SK-N-SH (cell line): Measurements from ENCODE around the gene NFATC2IP. TPM values are rescaled to one million over a fixed set of nuclear protein-coding genes. Genes with fewer than 3 reads are reported as not detected.

Source experiments
- CTCF ChIA-PET: fragments of 300-600, 350-600 bp; formaldehyde crosslinking; extraction: SDS; loops from one replicate; lab custom pipeline; 2021; lab: Yijun Ruan, JAX
- POLR2A ChIA-PET: fragments of 350-600 bp; sonication (Branson Sonifier 250); formaldehyde crosslinking; extraction: SDS; loops from one replicate; lab custom pipeline; 2020; ENCODE audit warnings: antibody characterized with exemption, inconsistent platforms; lab: Yijun Ruan, JAX
- DNase-seq: peaks from one replicate; pipeline ENCODE4 v3.0.0; 2012
- H2AFZ ChIP-seq: fragments of 200-600 bp; sonication (generic); 2 replicates; pipeline ENCODE4 v1.8.1; 2016; ENCODE audit warnings: antibody characterized with exemption, mild to moderate bottlenecking, low read depth
- H3F3A ChIP-seq: fragments of 200-600 bp; sonication (generic); replicated peaks from 2 replicates; pipeline ENCODE3; 2016; ENCODE audit warnings: antibody characterized with exemption, mild to moderate bottlenecking; ENCODE audit not compliant: insufficient read depth
- H3K27ac ChIP-seq, 2 experiments: fragments of 200-500 bp in 1 of 2; fragments of 200-600 bp in 1 of 2; sonication (Bioruptor generic) in 1 of 2; sonication (generic), shearing (Covaris generic) in 1 of 2; 2 replicates each; pipeline versions ENCODE4 v1.5.1 to v1.6.1; 2014 to 2016; ENCODE audit warnings: low read depth in 2 of 2, inconsistent platforms in 1 of 2, low read length in 1 of 2, mild to moderate bottlenecking in 1 of 2, mixed read lengths in 1 of 2
- H3K27me3 ChIP-seq: fragments of 200-600 bp; sonication (generic), shearing (Covaris generic); 2 replicates; pipeline ENCODE4 v1.6.1; 2016; ENCODE audit warnings: mixed run types; ENCODE audit not compliant: insufficient read depth
- H3K36me3 ChIP-seq, 2 experiments: fragments of 200-500 bp in 1 of 2; fragments of 200-600 bp in 1 of 2; sonication (Bioruptor generic) in 1 of 2; sonication (generic) in 1 of 2; replicated peaks in 1 of 2; 2 replicates each; pipeline versions ENCODE3 to v1.5.1; 2014 to 2016; ENCODE audit warnings: low read length in 1 of 2, mild to moderate bottlenecking in 1 of 2; ENCODE audit not compliant: insufficient read depth in 2 of 2, control insufficient read depth in 1 of 2
- H3K4me1 ChIP-seq, 2 experiments: fragments of 200-500 bp in 1 of 2; fragments of 200-600 bp in 1 of 2; sonication (Bioruptor generic) in 1 of 2; sonication (generic), shearing (Covaris generic) in 1 of 2; 2 replicates each; pipeline versions ENCODE4 v1.5.1 to v1.6.1; 2014 to 2016; ENCODE audit warnings: low read depth in 1 of 2, low read length in 1 of 2, mixed run types in 1 of 2; ENCODE audit not compliant: insufficient read depth in 2 of 2, control insufficient read depth in 1 of 2
- H3K4me2 ChIP-seq: fragments of 200-600 bp; sonication (generic), shearing (Covaris generic); 2 replicates; pipeline ENCODE4 v1.6.1; 2017; ENCODE audit warnings: mixed run types
- H3K4me3 ChIP-seq, 2 experiments: fragments of 200-500 bp in 1 of 2; fragments of 200-600 bp in 1 of 2; sonication (Bioruptor generic) in 1 of 2; sonication (generic), shearing (Covaris generic) in 1 of 2; 2 replicates each; pipeline versions ENCODE4 v1.5.1 to v1.8.1; 2014 to 2016; ENCODE audit warnings: low read depth in 2 of 2, inconsistent platforms in 1 of 2, low read length in 1 of 2, mild to moderate bottlenecking in 1 of 2, mixed read lengths in 1 of 2, moderate library complexity in 1 of 2
- H3K79me2 ChIP-seq: fragments of 200-600 bp; sonication (generic); 2 replicates; pipeline ENCODE4 v1.8.1; 2017; ENCODE audit warnings: mild to moderate bottlenecking; ENCODE audit not compliant: insufficient read depth
- H3K9ac ChIP-seq: fragments of 200-600 bp; sonication (generic); 2 replicates; pipeline ENCODE4 v1.6.1; 2017; ENCODE audit warnings: mixed run types
- H3K9me2 ChIP-seq: fragments of 200-600 bp; sonication (generic); 2 replicates; pipeline ENCODE4 v1.6.1; 2017; ENCODE audit warnings: mixed run types
- H3K9me3 ChIP-seq: fragments of 200-600 bp; sonication (generic); 2 replicates; pipeline ENCODE4 v1.6.1; 2017; ENCODE audit warnings: mixed run types, mild to moderate bottlenecking, moderate library complexity
- H4K20me1 ChIP-seq: fragments of 200-600 bp; sonication (generic); 2 replicates; pipeline ENCODE4 v1.6.1; 2017; ENCODE audit warnings: mild to moderate bottlenecking, mixed run types; ENCODE audit not compliant: insufficient read depth
- CHD2 ChIP-seq: fragments of 150-350 bp; IDR thresholded peaks from 2 replicates; pipeline ENCODE4 v1.6.1; 2018; ENCODE audit warnings: low read length; ENCODE audit not compliant: partially characterized antibody
- EP300 ChIP-seq, 2 experiments: IDR thresholded peaks; 2 replicates each; pipeline versions ENCODE4 v1.4.0 to v1.6.1; 2012; ENCODE audit warnings: borderline replicate concordance in 1 of 2, low read depth in 1 of 2, low read length in 1 of 2
- FOXM1 ChIP-seq: IDR thresholded peaks from 2 replicates; pipeline ENCODE4 v1.4.0; 2012; ENCODE audit warnings: low read depth, mild to moderate bottlenecking
- MXI1 ChIP-seq: IDR thresholded peaks from 2 replicates; pipeline ENCODE4 v1.6.1; 2012; ENCODE audit warnings: mild to moderate bottlenecking, low read depth, low read length, improper control_type of control experiment
- SMC3 ChIP-seq: IDR thresholded peaks from 2 replicates; pipeline ENCODE4 v1.6.1; 2012; ENCODE audit warnings: low read depth, low read length, improper control_type of control experiment
- TEAD4 ChIP-seq: IDR thresholded peaks from 2 replicates; pipeline ENCODE4 v1.4.0; 2012; ENCODE audit warnings: mild to moderate bottlenecking, borderline replicate concordance; ENCODE audit not compliant: insufficient read depth
- WGBS: methylation state at CpG from one replicate; pipeline ENCODE4 v1.1.6; 2017; ENCODE audit warnings: low lambda C conversion rate; 5-methylcytosine and 5-hydroxymethylcytosine counted together
- polyA plus RNA-seq, 3 experiments: library from polyadenylated mRNA; depleted of rRNA; stranded (reverse); fragments of >200 nt; gene quantifications; 2 replicates each; pipeline ENCODE4 v1.2.3, GENCODE V29; 2012
- TF ChIP-seq, protein P1 (sequence below): IDR thresholded peaks from 2 replicates; pipeline ENCODE4; 2012
- TF ChIP-seq, protein P2 (sequence below): IDR thresholded peaks from 2 replicates; pipeline ENCODE4 v1.4.0; 2012; ENCODE audit warnings: low read depth, borderline replicate concordance
- TF ChIP-seq, protein P3 (sequence below): IDR thresholded peaks from 2 replicates; pipeline ENCODE4 v1.4.0; 2012; ENCODE audit warnings: low read depth, borderline replicate concordance

Gene NFATC2IP
- polyA plus RNA-seq, 1 of the 3 experiments (the other 2 are of a cell fraction): 41.9 TPM

DNA sequence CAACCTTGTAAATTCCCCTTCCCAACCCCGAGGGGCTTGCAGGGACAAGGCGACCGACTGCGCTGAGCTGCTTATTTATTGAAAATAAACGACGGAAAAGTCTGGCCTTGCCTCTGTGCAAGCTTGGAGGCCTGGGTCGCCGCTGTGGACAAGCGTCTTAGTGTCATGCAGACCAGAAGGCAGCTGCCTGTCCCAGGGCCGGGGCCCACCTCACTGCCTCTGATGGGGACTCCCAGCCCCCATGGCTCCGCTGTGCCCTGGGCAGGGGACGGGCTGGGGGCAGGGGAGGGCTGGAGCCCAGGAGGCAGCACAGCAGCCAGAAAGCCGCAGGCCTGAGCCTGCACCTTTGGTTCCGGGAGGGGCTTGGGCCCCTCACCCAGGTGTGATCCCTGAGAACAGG, 46.4 kb upstream of the NFATC2IP start:
- CTCF ChIA-PET: no interaction called here
- Histone ChIP-seq H3F3A (no peaks in the 10 kb centered on the region), H3K4me3 (no peak overlapping the region), H3K79me2 (no peaks in the 10 kb centered on the region), H3K4me1 (no peaks in the 10 kb centered on the region), H3K9ac (no peak overlapping the region), H3K27me3 (no peaks in the 10 kb centered on the region), H3K9me2 (no peaks in the 10 kb centered on the region), H3K9me3 (no peaks in the 10 kb centered on the region), H2AFZ (no peak overlapping the region), H3K27ac (no peak overlapping the region), H3K36me3 (peaks cover 6% of the 10 kb centered on the region in 2 experiments), H4K20me1 (no peaks in the 10 kb centered on the region), H3K4me2 (no peak overlapping the region)
- 93% methylated on average over 10 of the region's 14 CpGs for WGBS
- no peak for DNase-seq
- TF ChIP-seq, protein P1, sequence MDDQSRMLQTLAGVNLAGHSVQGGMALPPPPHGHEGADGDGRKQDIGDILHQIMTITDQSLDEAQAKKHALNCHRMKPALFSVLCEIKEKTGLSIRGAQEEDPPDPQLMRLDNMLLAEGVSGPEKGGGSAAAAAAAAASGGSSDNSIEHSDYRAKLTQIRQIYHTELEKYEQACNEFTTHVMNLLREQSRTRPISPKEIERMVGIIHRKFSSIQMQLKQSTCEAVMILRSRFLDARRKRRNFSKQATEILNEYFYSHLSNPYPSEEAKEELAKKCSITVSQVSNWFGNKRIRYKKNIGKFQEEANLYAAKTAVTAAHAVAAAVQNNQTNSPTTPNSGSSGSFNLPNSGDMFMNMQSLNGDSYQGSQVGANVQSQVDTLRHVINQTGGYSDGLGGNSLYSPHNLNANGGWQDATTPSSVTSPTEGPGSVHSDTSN: no peak
- TF ChIP-seq, protein P2, sequence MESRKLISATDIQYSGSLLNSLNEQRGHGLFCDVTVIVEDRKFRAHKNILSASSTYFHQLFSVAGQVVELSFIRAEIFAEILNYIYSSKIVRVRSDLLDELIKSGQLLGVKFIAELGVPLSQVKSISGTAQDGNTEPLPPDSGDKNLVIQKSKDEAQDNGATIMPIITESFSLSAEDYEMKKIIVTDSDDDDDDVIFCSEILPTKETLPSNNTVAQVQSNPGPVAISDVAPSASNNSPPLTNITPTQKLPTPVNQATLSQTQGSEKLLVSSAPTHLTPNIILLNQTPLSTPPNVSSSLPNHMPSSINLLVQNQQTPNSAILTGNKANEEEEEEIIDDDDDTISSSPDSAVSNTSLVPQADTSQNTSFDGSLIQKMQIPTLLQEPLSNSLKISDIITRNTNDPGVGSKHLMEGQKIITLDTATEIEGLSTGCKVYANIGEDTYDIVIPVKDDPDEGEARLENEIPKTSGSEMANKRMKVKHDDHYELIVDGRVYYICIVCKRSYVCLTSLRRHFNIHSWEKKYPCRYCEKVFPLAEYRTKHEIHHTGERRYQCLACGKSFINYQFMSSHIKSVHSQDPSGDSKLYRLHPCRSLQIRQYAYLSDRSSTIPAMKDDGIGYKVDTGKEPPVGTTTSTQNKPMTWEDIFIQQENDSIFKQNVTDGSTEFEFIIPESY: no peak
- TF ChIP-seq FOXM1: no peak
- TF ChIP-seq, protein P3, sequence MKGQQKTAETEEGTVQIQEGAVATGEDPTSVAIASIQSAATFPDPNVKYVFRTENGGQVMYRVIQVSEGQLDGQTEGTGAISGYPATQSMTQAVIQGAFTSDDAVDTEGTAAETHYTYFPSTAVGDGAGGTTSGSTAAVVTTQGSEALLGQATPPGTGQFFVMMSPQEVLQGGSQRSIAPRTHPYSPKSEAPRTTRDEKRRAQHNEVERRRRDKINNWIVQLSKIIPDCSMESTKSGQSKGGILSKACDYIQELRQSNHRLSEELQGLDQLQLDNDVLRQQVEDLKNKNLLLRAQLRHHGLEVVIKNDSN: no peak
- POLR2A ChIA-PET: no interaction called here

DNA sequence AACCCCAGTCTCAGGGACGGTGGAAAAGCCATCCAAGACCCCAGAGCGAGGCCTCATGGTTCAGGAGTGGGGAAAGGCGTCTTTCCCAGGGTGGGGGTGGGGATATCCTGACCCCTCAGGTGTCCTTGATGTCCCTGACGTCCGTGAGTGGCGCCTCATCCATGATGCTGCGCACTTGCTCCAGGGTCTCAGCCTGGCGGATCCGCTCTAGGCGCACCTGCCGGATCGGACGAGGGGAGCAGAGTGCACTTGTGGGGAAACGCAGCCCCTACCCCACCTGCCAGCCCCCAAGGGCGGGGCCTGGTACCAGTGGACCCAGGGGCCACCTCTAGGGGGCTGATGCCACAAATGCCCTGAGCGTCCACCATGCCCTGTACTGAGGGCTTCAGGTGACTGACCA, 45.9 kb upstream of the NFATC2IP start:
- Histone ChIP-seq H3K4me2 (no peak overlapping the region), H3K9ac (no peak overlapping the region), H3K79me2 (no peaks in the 10 kb centered on the region), H4K20me1 (no peaks in the 10 kb centered on the region), H2AFZ (no peak overlapping the region), H3K27me3 (no peaks in the 10 kb centered on the region), H3K9me3 (no peaks in the 10 kb centered on the region), H3K4me1 (no peaks in the 10 kb centered on the region), H3K9me2 (no peaks in the 10 kb centered on the region), H3K36me3 (peaks cover 6% of the 10 kb centered on the region in 2 experiments), H3F3A (no peaks in the 10 kb centered on the region), H3K4me3 (no peak overlapping the region), H3K27ac (no peak overlapping the region)
- WGBS: 98% methylated on average over 10 of the region's 16 CpGs
- DNase-seq: no peak
- ChIA-PET CTCF (no interaction called here), POLR2A (interaction anchor here (0.9 kb wide), 1 partner anchor 26 kb away, joined by 3 read pairs; the partner anchor contains the start of gene ATP2A1)
- TF ChIP-seq TEAD4: no peak
- no peak for TF ChIP-seq CHD2
- TF ChIP-seq SMC3: no peak
- no peak for TF ChIP-seq EP300 (IDR thresholded peaks at IDR 0.05; ENCODE audit: borderline replicate concordance in 1 of 2, low read depth in 1 of 2, low read length in 1 of 2)
- no peak for TF ChIP-seq MXI1
